ENCODE results near the gene MACF1. TPM values are rescaled to one million over a fixed set of nuclear protein-coding genes. Genes with fewer than 3 reads are reported as not detected.

Gene MACF1
- total RNA-seq, 1 experiment from 2014 or later = 103 TPM

DNA sequence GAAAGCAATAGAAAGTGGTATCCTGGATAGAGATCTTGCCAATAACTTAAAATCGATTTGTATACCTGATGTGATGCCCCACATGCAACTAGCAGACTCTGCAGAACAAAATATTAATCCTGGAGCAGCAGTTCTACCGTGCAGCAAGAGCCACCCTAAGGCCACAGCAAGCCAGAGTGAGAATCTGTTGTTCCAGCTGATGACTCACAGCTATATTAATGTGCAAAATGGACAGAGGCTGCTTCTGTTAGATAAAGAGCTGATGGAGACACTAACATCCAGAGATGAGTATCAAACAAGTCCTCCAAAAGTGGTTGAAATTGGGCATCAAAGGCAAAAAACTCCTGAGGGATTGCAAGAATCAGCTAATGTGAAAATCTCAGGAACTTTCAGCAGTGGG is 127.8 kb downstream of the MACF1 start:
- Histone ChIP-seq H3K27me3 (ENCODE audit: low read length) (no peaks in the 10 kb centered on the region), H3K79me2 (ENCODE audit: low read length) (no peaks in the 10 kb centered on the region), H3K4me2 (ENCODE audit: low read length) (no peak overlapping the region), H3K36me3 (ENCODE audit: low read depth, low read length) (peaks cover 17% of the 10 kb centered on the region; the same call in 1 of the 2 replicates), H3K4me3 (ENCODE audit: low read length) (no peak overlapping the region), H4K20me1 (ENCODE audit: low read length) (no peaks in the 10 kb centered on the region), H3K27ac (ENCODE audit: low read length) (no peak overlapping the region), H3K4me1 (ENCODE audit: insufficient read depth, low read length) (no peaks in the 10 kb centered on the region), H2AFZ (ENCODE audit: low read length) (no peak overlapping the region), H3F3A (ENCODE audit: low read length, unreplicated experiment) (no peaks in the 10 kb centered on the region), H3K9me3 (ENCODE audit: low read length) (no peaks in the 10 kb centered on the region), H3K9ac (ENCODE audit: low read length) (no peak overlapping the region), H3K9me2 (replicated peaks; ENCODE audit: low read length) (no peaks in the 10 kb centered on the region)
- no TSS peak for BruUV-seq (replicated peaks)
- ATAC-seq = peak; percentile 60
- CTCF ChIA-PET = no interaction called here
- intact Hi-C loops (cut with micrococcal nuclease) = no loop called here
- POLR2A ChIA-PET (ENCODE audit: unreplicated experiment) = no interaction called here
- DNase-seq = no peak
- TF ChIP-seq, protein P1, sequence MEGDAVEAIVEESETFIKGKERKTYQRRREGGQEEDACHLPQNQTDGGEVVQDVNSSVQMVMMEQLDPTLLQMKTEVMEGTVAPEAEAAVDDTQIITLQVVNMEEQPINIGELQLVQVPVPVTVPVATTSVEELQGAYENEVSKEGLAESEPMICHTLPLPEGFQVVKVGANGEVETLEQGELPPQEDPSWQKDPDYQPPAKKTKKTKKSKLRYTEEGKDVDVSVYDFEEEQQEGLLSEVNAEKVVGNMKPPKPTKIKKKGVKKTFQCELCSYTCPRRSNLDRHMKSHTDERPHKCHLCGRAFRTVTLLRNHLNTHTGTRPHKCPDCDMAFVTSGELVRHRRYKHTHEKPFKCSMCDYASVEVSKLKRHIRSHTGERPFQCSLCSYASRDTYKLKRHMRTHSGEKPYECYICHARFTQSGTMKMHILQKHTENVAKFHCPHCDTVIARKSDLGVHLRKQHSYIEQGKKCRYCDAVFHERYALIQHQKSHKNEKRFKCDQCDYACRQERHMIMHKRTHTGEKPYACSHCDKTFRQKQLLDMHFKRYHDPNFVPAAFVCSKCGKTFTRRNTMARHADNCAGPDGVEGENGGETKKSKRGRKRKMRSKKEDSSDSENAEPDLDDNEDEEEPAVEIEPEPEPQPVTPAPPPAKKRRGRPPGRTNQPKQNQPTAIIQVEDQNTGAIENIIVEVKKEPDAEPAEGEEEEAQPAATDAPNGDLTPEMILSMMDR (conservative IDR thresholded peaks at IDR 0.05; ENCODE audit: low read depth, low read length) = no peak
- TF ChIP-seq EZH2phosphoT487 (IDR thresholded peaks at IDR 0.05; ENCODE audit: borderline replicate concordance, low read length) (no peak), EZH2 (IDR thresholded peaks at IDR 0.05; ENCODE audit: low read length, unreplicated experiment) (no peak)

DNA sequence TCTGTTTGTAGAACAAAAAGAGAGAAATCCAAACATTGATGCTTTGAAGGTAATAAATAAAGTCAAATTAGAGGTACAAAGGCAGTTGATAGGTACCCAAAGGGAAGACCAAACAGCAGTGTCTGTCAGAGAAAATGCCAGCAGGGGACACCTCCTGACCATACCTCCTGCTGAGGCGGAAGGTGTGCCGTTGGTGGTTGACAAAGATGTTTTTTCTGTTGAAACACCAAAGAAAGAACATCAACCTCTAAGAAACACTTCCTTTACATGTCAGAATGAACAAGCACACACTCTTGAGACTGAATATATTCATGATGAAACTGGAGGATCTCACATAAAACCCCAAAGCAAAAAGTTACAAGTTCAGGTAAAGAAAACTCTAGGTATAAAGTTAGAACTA is 128.3 kb downstream of the MACF1 start:
- intact Hi-C loops (cut with micrococcal nuclease) = no loop called here
- ATAC-seq (no peak), DNase-seq (no peak)
- ChIA-PET CTCF (no interaction called here), POLR2A (ENCODE audit: unreplicated experiment) (no interaction called here)
- no peaks in the 10 kb centered on the region for H3K27me3 ChIP-seq (ENCODE audit: low read length)
- no peak overlapping the region for H3K4me2 ChIP-seq (ENCODE audit: low read length)
- H3K9ac ChIP-seq (ENCODE audit: low read length) = no peak overlapping the region
- no peaks in the 10 kb centered on the region for H3K9me3 ChIP-seq (ENCODE audit: low read length)
- H3K9me2 ChIP-seq (replicated peaks; ENCODE audit: low read length) = no peaks in the 10 kb centered on the region
- TF ChIP-seq EZH2 (IDR thresholded peaks at IDR 0.05; ENCODE audit: low read length, unreplicated experiment) = no peak
- no peak for TF ChIP-seq EZH2phosphoT487 (IDR thresholded peaks at IDR 0.05; ENCODE audit: borderline replicate concordance, low read length)
- TF ChIP-seq, protein P1 (conservative IDR thresholded peaks at IDR 0.05; ENCODE audit: low read depth, low read length) = no peak
- no peak overlapping the region for H3K4me3 ChIP-seq (ENCODE audit: low read length)
- H3K4me1 ChIP-seq (ENCODE audit: insufficient read depth, low read length) = no peaks in the 10 kb centered on the region
- H3K36me3 ChIP-seq (ENCODE audit: low read depth, low read length) = peaks cover 13% of the 10 kb centered on the region; the same call in 1 of the 2 replicates
- H3F3A ChIP-seq (ENCODE audit: low read length, unreplicated experiment) = no peaks in the 10 kb centered on the region
- H2AFZ ChIP-seq (ENCODE audit: low read length) = no peak overlapping the region
- BruUV-seq (replicated peaks) = no TSS peak
- no peaks in the 10 kb centered on the region for H3K79me2 ChIP-seq (ENCODE audit: low read length)
- no peak overlapping the region for H3K27ac ChIP-seq (ENCODE audit: low read length)
- H4K20me1 ChIP-seq (ENCODE audit: low read length) = no peaks in the 10 kb centered on the region

DNA sequence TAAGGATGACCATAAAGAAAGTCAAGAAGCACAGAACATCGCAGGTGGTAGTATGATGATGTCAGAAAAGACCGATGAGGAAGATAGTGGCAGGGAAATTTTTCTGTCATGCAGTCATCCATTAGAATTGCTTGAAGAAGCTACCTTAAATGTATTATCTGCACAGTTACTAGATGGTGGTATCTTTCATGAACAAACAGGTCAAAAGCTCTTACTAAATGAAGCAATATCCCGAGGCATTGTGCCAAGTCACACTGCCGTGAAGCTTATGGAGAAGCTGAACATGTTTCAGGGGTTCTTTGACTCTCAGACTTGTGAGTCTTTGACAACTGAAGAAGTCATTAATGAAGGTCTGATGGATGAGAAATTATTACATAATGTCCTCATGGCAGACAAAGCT is 128.8 kb downstream of the MACF1 start:
- BruUV-seq (replicated peaks) = no TSS peak
- no peak overlapping the region for H3K9ac ChIP-seq (ENCODE audit: low read length)
- H3K9me3 ChIP-seq (ENCODE audit: low read length) = no peaks in the 10 kb centered on the region
- H4K20me1 ChIP-seq (ENCODE audit: low read length) = no peaks in the 10 kb centered on the region
- no peak overlapping the region for H2AFZ ChIP-seq (ENCODE audit: low read length)
- no peak overlapping the region for H3K4me3 ChIP-seq (ENCODE audit: low read length)
- no peak overlapping the region for H3K4me2 ChIP-seq (ENCODE audit: low read length)
- ATAC-seq = no peak
- no peaks in the 10 kb centered on the region for H3K79me2 ChIP-seq (ENCODE audit: low read length)
- H3K9me2 ChIP-seq (replicated peaks; ENCODE audit: low read length) = no peaks in the 10 kb centered on the region
- no peaks in the 10 kb centered on the region for H3K4me1 ChIP-seq (ENCODE audit: insufficient read depth, low read length)
- H3F3A ChIP-seq (ENCODE audit: low read length, unreplicated experiment) = no peaks in the 10 kb centered on the region
- CTCF ChIA-PET = no interaction called here
- DNase-seq = no peak
- intact Hi-C loops (cut with micrococcal nuclease) = no loop called here
- H3K27ac ChIP-seq (ENCODE audit: low read length) = no peak overlapping the region
- POLR2A ChIA-PET (ENCODE audit: unreplicated experiment) = no interaction called here
- no peaks in the 10 kb centered on the region for H3K27me3 ChIP-seq (ENCODE audit: low read length)
- H3K36me3 ChIP-seq (ENCODE audit: low read depth, low read length) = peaks cover 13% of the 10 kb centered on the region; the same call in 1 of the 2 replicates
- no peak for TF ChIP-seq EZH2phosphoT487 (IDR thresholded peaks at IDR 0.05; ENCODE audit: borderline replicate concordance, low read length)
- TF ChIP-seq, protein P1 (conservative IDR thresholded peaks at IDR 0.05; ENCODE audit: low read depth, low read length) = no peak
- TF ChIP-seq EZH2 (IDR thresholded peaks at IDR 0.05; ENCODE audit: low read length, unreplicated experiment) = no peak

Measured in PC-3 (cell line).